Fibroblast of lung (primary cell): ENCODE results near the gene LSM3. TPM values are rescaled to one million over a fixed set of nuclear protein-coding genes. Genes with fewer than 3 reads are reported as not detected.

Source experiments
- DNase-seq, 2 donors: peaks; one replicate each; pipeline versions ENCODE4 v3.0.0 to v3.0.0-alpha.2; 2010; ENCODE audit warnings: low read depth in 2 of 2
- H2AFZ ChIP-seq: 2 replicates; pipeline ENCODE4 v1.5.1; 2012; ENCODE audit warnings: low read length, control low read depth, inconsistent platforms
- H3K27ac ChIP-seq: 2 replicates; pipeline ENCODE4 v1.5.1; 2011; ENCODE audit warnings: low read length, control low read depth; ENCODE audit not compliant: insufficient read depth
- H3K27me3 ChIP-seq: 2 replicates; pipeline ENCODE4 v1.5.1; 2011; ENCODE audit warnings: mild to moderate bottlenecking, low read length; ENCODE audit not compliant: control insufficient read depth, insufficient read depth
- H3K36me3 ChIP-seq: 2 replicates; pipeline ENCODE4 v1.5.1; 2011; ENCODE audit warnings: low read length; ENCODE audit not compliant: control insufficient read depth, insufficient read depth
- H3K4me1 ChIP-seq: 2 replicates; pipeline ENCODE4 v1.5.1; 2011; ENCODE audit warnings: low read length; ENCODE audit not compliant: control insufficient read depth, insufficient read depth; ENCODE audit errors: extremely low read depth
- H3K4me2 ChIP-seq: 2 replicates; pipeline ENCODE4 v1.5.1; 2011; ENCODE audit warnings: low read length, control low read depth; ENCODE audit not compliant: insufficient read depth; ENCODE audit errors: extremely low read depth
- H3K4me3 ChIP-seq, 4 experiments: fragments of 200-600 bp in 1 of 4; sonication (generic) in 1 of 4; replicated peaks in 1 of 4; 2 replicates each; pipeline ENCODE4 v1.5.1; 2011 to 2016; ENCODE audit warnings: low read length in 4 of 4, low read depth in 3 of 4, mild to moderate bottlenecking in 3 of 4, control low read depth in 2 of 4, inconsistent platforms in 1 of 4, mixed read lengths in 1 of 4; ENCODE audit not compliant: insufficient read depth in 1 of 4; ENCODE audit errors: control extremely low read depth in 1 of 4
- H3K79me2 ChIP-seq: 2 replicates; pipeline ENCODE4 v1.5.1; 2012; ENCODE audit warnings: mild to moderate bottlenecking, low read length, inconsistent platforms; ENCODE audit not compliant: control insufficient read depth, insufficient read depth
- H3K9ac ChIP-seq: 2 replicates; pipeline ENCODE4 v1.5.1; 2011; ENCODE audit warnings: mild to moderate bottlenecking, low read length, control low read depth; ENCODE audit not compliant: insufficient read depth
- H3K9me3 ChIP-seq: 2 replicates; pipeline ENCODE4 v1.5.1; 2012; ENCODE audit warnings: low read depth, low read length; ENCODE audit not compliant: control insufficient read depth, insufficient read depth
- H4K20me1 ChIP-seq: 2 replicates; pipeline ENCODE4 v1.5.1; 2011; ENCODE audit warnings: low read length; ENCODE audit not compliant: control insufficient read depth, insufficient read depth; ENCODE audit errors: extremely low read depth
- CTCF ChIP-seq, 2 donors: IDR thresholded peaks in 1 of 2; conservative IDR thresholded peaks in 1 of 2; 1 replicate in 1 of 2; 2 replicates in 1 of 2; pipeline ENCODE4 v1.5.1; 2011 to 2012; ENCODE audit warnings: low read length in 2 of 2, control low read depth in 1 of 2, inconsistent platforms in 1 of 2, low read depth in 1 of 2, mild to moderate bottlenecking in 1 of 2
- EZH2 ChIP-seq: IDR thresholded peaks from 2 replicates; pipeline ENCODE4 v1.5.1; 2012; ENCODE audit warnings: low read length, control low read depth, mild to moderate bottlenecking; ENCODE audit errors: missing control alignments
- polyA plus RNA-seq, 2 donors: library from polyadenylated mRNA; depleted of rRNA in 1 of 2; stranded (reverse) in 1 of 2; unstranded in 1 of 2; fragments of >200 nt; gene quantifications; 2 replicates each; pipeline ENCODE4 v1.2.1, GENCODE V29; 2011 to 2012; ENCODE audit warnings: missing spikeins in 1 of 2
- total RNA-seq: library from RNA; depleted of rRNA; stranded (reverse); fragments of >200 nt; gene quantifications from 2 replicates; pipeline ENCODE4 v1.2.1, GENCODE V29; 2014

Gene LSM3
- total and polyA plus RNA-seq, 2 donors (not counting 1 experiment from before 2014, with no cell fraction given) = 5.1 to 14.9 TPM

- Histone ChIP-seq H3K4me2 (no peak overlapping the region), H3K27me3 (no peaks in the 10 kb centered on the region), H2AFZ (no peak overlapping the region), H3K4me1 (peaks cover 7% of the 10 kb centered on the region), H3K79me2 (no peaks in the 10 kb centered on the region), H3K9me3 (no peaks in the 10 kb centered on the region), H3K27ac (no peak overlapping the region), H3K9ac (no peak overlapping the region), H4K20me1 (no peaks in the 10 kb centered on the region), H3K36me3 (no peaks in the 10 kb centered on the region), H3K4me3 (no peak overlapping the region)
- TF ChIP-seq CTCF (conservative IDR thresholded peaks at IDR 0.05 in 1 of 2, IDR thresholded peaks at IDR 0.05 in 1 of 2; ENCODE audit: low read depth in 1 of 2, low read length in 2 of 2) (no peak), EZH2 (no peak)
- DNase-seq = no peak
Measured at GRCh38 chr3:14212032-14212431, 33.4 kb downstream of the LSM3 start.

- Histone ChIP-seq H4K20me1 (no peaks in the 10 kb centered on the region), H3K27me3 (no peaks in the 10 kb centered on the region), H3K36me3 (no peaks in the 10 kb centered on the region), H3K9me3 (no peaks in the 10 kb centered on the region), H3K27ac (no peak overlapping the region), H3K79me2 (no peaks in the 10 kb centered on the region), H2AFZ (no peak overlapping the region), H3K4me2 (no peak overlapping the region), H3K4me1 (peaks cover 7% of the 10 kb centered on the region), H3K9ac (no peak overlapping the region), H3K4me3 (no peak overlapping the region)
- DNase-seq = no peak
- TF ChIP-seq EZH2 (no peak), CTCF (conservative IDR thresholded peaks at IDR 0.05 in 1 of 2, IDR thresholded peaks at IDR 0.05 in 1 of 2; ENCODE audit: low read depth in 1 of 2, low read length in 2 of 2) (no peak)
Measured at GRCh38 chr3:14213066-14213774, 34.6 kb downstream of the LSM3 start.

- no peak overlapping the region for H2AFZ ChIP-seq
- H3K27ac ChIP-seq = no peak overlapping the region
- H3K4me1 ChIP-seq = peaks cover 2% of the 10 kb centered on the region
- no peaks in the 10 kb centered on the region for H3K79me2 ChIP-seq
- no peaks in the 10 kb centered on the region for H4K20me1 ChIP-seq
- no peak overlapping the region for H3K4me2 ChIP-seq
- H3K4me3 ChIP-seq = no peak overlapping the region
- TF ChIP-seq CTCF (conservative IDR thresholded peaks at IDR 0.05 in 1 of 2, IDR thresholded peaks at IDR 0.05 in 1 of 2; ENCODE audit: low read depth in 1 of 2, low read length in 2 of 2) (no peak), EZH2 (no peak)
- DNase-seq = no peak
- no peak overlapping the region for H3K9ac ChIP-seq
- H3K9me3 ChIP-seq = no peaks in the 10 kb centered on the region
- H3K27me3 ChIP-seq = no peaks in the 10 kb centered on the region
- H3K36me3 ChIP-seq = no peaks in the 10 kb centered on the region
Measured at GRCh38 chr3:14214764-14215163, 36.1 kb downstream of the LSM3 start.
